Lower leg skin (tissue), 3 donors: ENCODE data around the gene RNASE4.
"Not testable (repeated sequence)": the region's sequence is repeated elsewhere in the genome, so short reads cannot be mapped to it uniquely, and the experiment has no call there.

Experiments used
- POLR2A ChIP-seq, 2 donors: fragments of 450-650 bp; IDR thresholded peaks; one replicate each; pipeline ENCODE4 v1.6.1; 2016 to 2017; ENCODE audit warnings: antibody characterized with exemption in 2 of 2, mild to moderate bottlenecking in 1 of 2, moderate library complexity in 1 of 2
- TF ChIP-seq, protein P1 (sequence below), 3 donors: fragments of 450-650 bp; IDR thresholded peaks; one replicate each; pipeline ENCODE4 v1.5.1; 2016; ENCODE audit warnings: antibody characterized with exemption in 3 of 3, mild to moderate bottlenecking in 3 of 3, moderate library complexity in 2 of 3

DNA sequence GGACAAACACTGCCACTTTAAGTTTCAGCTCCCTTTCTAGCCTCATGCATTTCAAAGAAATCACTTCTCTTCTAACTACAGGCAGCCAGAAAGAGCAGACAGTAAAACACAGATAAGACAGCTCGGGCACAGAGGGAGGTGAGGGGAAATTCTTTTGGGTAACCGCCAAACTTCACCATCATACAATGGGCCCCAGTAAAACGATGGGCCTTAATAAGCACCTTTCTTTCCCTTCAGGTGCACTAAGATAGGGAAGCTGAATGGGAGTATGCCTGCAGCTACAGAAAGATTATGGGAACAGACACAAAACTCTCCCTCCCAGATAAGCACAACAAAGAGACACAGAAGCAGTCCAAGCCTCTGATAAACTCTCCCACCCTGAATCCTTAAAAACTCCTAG, 41.6 kb upstream of the RNASE4 start:
- TF ChIP-seq, protein P1, sequence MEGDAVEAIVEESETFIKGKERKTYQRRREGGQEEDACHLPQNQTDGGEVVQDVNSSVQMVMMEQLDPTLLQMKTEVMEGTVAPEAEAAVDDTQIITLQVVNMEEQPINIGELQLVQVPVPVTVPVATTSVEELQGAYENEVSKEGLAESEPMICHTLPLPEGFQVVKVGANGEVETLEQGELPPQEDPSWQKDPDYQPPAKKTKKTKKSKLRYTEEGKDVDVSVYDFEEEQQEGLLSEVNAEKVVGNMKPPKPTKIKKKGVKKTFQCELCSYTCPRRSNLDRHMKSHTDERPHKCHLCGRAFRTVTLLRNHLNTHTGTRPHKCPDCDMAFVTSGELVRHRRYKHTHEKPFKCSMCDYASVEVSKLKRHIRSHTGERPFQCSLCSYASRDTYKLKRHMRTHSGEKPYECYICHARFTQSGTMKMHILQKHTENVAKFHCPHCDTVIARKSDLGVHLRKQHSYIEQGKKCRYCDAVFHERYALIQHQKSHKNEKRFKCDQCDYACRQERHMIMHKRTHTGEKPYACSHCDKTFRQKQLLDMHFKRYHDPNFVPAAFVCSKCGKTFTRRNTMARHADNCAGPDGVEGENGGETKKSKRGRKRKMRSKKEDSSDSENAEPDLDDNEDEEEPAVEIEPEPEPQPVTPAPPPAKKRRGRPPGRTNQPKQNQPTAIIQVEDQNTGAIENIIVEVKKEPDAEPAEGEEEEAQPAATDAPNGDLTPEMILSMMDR (IDR thresholded peaks at IDR 0.05): not testable (repeated sequence)
- not testable (repeated sequence) for TF ChIP-seq POLR2A (IDR thresholded peaks at IDR 0.05)
